ENCODE results near the gene MYO18A.

The MYO18A gene

DNA sequence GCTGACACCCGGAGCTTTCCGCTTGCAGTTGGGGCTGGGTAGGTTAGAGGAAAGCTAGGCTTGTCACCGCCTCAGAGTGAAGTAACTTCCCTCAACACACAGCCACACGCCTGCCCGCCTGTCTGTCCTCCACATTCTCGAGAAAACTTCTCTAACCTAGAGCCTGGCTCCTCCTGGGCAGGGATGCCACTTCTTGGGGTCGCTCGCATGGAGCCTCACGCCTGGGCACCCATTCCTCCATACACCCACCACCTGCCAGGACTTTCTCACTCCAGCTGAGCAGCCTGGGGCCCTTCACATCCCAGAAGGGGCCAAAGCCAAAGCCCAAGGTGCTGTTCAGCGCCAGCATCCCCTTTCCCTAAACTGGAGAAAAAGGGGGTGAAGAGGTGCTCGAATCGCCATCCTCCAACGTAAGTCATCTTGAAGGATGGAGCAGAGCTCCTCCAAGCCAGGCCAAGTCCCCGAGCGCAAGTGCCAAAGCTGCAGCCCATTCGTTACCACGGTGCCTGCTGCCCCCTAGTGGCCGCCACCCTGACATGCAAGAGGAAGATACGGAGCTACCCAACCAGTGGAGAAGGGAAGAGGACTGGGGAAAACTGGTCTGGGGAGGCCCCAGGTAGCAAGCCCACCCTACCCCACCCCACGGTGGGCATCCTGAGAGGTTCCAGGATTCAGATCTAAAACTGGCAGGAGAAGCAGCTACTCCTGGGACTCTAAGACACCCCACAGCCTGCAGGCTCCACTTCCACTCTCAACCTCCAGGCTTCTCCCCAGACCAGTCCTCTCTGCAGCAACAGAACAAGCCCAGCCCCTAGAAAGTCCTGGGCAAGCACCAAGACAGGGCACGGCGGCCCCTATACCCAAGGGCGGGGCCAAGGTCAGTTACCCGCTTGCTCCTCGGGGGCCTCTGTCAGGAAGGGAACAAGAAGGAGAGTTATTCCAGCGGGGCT is 63.1 kb downstream of the MYO18A start:
- Histone ChIP-seq H3K27ac (ENCODE audit: insufficient read depth, low read length, poor library complexity, severe bottlenecking) (no peak overlapping the region), H3K36me3 (ENCODE audit: control insufficient read depth, insufficient read depth, low read length) (peaks cover 81% of the 10 kb centered on the region), H3K4me1 (ENCODE audit: control insufficient read depth, insufficient read depth, low read length, poor library complexity, severe bottlenecking) (no peaks in the 10 kb centered on the region), H3K9me3 (ENCODE audit: control insufficient read depth, low read length) (no peaks in the 10 kb centered on the region), H3K4me3 (ENCODE audit: insufficient read depth, low read depth, low read length, poor library complexity, severe bottlenecking) (no peak overlapping the region), H3K27me3 (replicated peaks; ENCODE audit: control insufficient read depth, insufficient read depth, low read length, poor library complexity, severe bottlenecking) (no peaks in the 10 kb centered on the region)
- peak; percentile 53 to 68 (median 64) for DNase-seq

DNA sequence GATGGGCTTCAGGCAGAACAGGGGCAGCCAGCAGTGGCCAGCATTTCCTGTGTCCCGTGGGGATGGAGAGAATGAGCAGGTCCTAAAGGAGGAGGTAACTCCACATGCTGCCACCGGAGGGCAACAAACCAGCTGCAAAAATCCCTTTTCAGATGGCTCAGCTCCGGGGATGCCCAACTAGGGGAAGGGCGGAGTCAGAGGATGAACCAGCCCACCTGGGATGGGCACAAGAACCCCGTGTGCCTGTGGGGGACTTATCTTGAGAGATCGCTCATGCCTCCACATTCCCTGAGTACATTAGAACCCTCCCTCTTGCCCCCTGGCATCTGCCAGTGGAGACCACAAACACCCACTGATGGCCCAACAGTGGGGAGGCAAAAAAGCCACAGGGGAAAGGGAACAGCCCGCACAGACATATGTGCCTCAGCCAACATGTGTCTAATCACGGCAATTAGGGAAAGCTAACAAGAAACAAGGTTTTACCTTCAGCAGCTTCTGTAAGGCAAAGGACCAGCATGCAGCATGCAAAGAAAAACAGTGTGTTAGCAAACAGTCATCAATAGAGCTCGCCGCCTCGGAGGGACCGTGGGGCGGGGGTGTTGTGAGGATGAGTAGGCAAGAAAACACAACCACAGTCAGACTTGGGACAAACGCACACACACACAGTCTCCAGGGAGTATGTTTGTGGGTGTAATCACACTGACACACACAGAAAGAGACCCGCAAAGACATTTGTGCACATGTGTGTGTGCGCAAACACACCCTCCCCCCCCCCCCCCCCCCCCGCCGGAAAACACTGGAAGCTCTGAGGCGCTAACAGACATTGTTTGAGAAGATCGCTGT is 64.0 kb downstream of the MYO18A start:
- H3K36me3 ChIP-seq (ENCODE audit: control insufficient read depth, insufficient read depth, low read length) = peaks cover 80% of the 10 kb centered on the region
- H3K9me3 ChIP-seq (ENCODE audit: control insufficient read depth, low read length) = no peaks in the 10 kb centered on the region
- no peak for DNase-seq
- no peak overlapping the region for H3K4me3 ChIP-seq (ENCODE audit: insufficient read depth, low read depth, low read length, poor library complexity, severe bottlenecking)
- H3K27ac ChIP-seq (ENCODE audit: insufficient read depth, low read length, poor library complexity, severe bottlenecking) = no peak overlapping the region
- H3K27me3 ChIP-seq (replicated peaks; ENCODE audit: control insufficient read depth, insufficient read depth, low read length, poor library complexity, severe bottlenecking) = no peaks in the 10 kb centered on the region
- H3K4me1 ChIP-seq (ENCODE audit: control insufficient read depth, insufficient read depth, low read length, poor library complexity, severe bottlenecking) = no peaks in the 10 kb centered on the region

DNA sequence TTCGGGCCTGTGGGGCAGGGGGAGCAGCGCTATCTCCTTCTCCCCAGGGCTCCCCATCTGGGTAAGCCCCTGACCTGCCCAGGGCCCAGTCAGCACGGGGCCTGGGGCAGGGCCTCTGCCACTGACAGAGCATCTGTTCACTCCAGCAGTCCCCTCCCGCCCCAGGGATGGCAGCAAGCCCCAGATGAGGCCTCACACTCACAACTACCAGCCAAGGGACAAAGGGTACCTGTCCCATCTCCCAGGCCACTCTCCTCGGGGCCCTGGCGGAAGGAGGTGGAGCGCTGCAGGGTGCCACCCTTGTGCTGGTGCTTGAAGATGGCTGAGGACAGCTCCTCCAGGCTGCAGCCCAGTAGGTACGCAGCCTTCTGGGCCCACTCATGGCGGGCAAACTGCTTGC is 64.8 kb downstream of the MYO18A start:
- Histone ChIP-seq H3K4me1 (ENCODE audit: control insufficient read depth, insufficient read depth, low read length, poor library complexity, severe bottlenecking) (no peaks in the 10 kb centered on the region), H3K36me3 (ENCODE audit: control insufficient read depth, insufficient read depth, low read length) (peaks cover 80% of the 10 kb centered on the region), H3K27ac (ENCODE audit: insufficient read depth, low read length, poor library complexity, severe bottlenecking) (no peak overlapping the region), H3K9me3 (ENCODE audit: control insufficient read depth, low read length) (no peaks in the 10 kb centered on the region), H3K27me3 (replicated peaks; ENCODE audit: control insufficient read depth, insufficient read depth, low read length, poor library complexity, severe bottlenecking) (no peaks in the 10 kb centered on the region), H3K4me3 (ENCODE audit: insufficient read depth, low read depth, low read length, poor library complexity, severe bottlenecking) (no peak overlapping the region)
- no peak for DNase-seq

DNA sequence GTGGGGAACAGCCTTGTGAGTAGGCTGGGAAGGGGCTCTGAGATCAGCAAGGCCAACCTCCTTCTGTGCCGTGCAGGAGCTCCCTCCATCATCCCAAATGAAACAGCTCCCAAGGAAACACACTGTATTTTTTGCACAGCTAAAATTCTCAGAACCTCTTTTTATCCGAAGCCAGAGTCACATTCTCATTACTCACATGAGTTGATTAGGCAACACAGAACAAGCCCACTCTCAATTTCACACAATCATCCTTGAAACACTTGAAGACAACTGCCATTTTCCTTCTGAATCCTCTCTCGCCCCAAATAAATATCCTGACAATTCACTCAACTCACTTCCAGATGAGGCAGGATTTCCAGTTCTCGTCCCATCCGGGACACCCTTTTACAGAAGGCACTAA is 66.1 kb downstream of the MYO18A start:
- Histone ChIP-seq H3K27me3 (replicated peaks; ENCODE audit: control insufficient read depth, insufficient read depth, low read length, poor library complexity, severe bottlenecking) (no peaks in the 10 kb centered on the region), H3K4me1 (ENCODE audit: control insufficient read depth, insufficient read depth, low read length, poor library complexity, severe bottlenecking) (no peaks in the 10 kb centered on the region), H3K4me3 (ENCODE audit: insufficient read depth, low read depth, low read length, poor library complexity, severe bottlenecking) (no peak overlapping the region), H3K27ac (ENCODE audit: insufficient read depth, low read length, poor library complexity, severe bottlenecking) (no peak overlapping the region), H3K9me3 (ENCODE audit: control insufficient read depth, low read length) (no peaks in the 10 kb centered on the region), H3K36me3 (ENCODE audit: control insufficient read depth, insufficient read depth, low read length) (peaks cover 83% of the 10 kb centered on the region)
- no peak for DNase-seq

DNA sequence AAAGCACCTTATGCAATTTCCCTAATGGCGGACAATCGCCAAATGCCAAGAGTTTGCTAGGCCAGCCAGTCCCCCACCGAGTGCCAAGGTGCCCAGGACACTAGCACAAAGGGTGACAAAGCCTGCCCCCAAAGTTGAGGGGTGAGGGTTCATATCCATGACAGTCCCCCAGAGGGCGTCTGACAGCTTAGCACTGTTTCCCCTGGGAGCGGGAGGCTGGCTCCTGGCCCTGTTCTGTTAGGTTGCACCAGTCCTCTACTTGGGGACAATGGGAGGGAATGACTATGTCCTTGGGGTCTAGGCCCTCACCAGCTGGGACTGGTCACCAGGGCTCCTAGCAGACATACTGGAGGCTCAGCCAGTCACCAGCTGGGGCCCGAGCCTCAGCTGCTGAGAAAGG is 66.9 kb downstream of the MYO18A start:
- Histone ChIP-seq H3K4me3 (ENCODE audit: insufficient read depth, low read depth, low read length, poor library complexity, severe bottlenecking) (no peak overlapping the region), H3K27ac (ENCODE audit: insufficient read depth, low read length, poor library complexity, severe bottlenecking) (no peak overlapping the region), H3K36me3 (ENCODE audit: control insufficient read depth, insufficient read depth, low read length) (peaks cover 83% of the 10 kb centered on the region), H3K4me1 (ENCODE audit: control insufficient read depth, insufficient read depth, low read length, poor library complexity, severe bottlenecking) (no peaks in the 10 kb centered on the region), H3K27me3 (replicated peaks; ENCODE audit: control insufficient read depth, insufficient read depth, low read length, poor library complexity, severe bottlenecking) (no peaks in the 10 kb centered on the region), H3K9me3 (ENCODE audit: control insufficient read depth, low read length) (no peaks in the 10 kb centered on the region)
- DNase-seq = no peak

DNA sequence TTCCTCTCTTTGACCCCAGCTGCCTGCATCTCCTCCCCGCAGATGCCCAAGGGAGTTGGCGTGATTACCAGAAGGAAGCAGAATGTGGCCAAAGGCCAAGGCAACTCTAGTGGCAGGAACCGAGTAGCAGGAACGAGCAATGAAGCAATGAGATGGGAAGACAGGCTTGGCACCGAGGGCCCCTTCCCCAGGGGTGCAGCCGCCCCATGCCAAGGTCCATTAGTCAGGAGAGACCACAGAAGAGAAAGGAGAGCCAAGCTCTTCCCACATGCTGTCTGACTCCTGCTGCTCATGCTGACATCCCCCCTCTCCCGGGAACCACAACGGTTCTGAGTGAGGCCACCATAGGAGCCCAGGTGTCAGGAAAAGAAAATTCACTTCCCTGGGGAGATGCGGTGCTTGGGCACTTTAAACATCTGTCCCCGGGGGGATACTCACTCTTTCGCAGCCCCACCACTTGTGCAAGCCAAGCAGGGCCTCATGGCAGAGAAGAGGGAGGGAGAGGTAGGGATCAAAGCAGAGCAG is 67.4 kb downstream of the MYO18A start:
- Histone ChIP-seq H3K4me3 (ENCODE audit: insufficient read depth, low read depth, low read length, poor library complexity, severe bottlenecking) (no peak overlapping the region), H3K27me3 (replicated peaks; ENCODE audit: control insufficient read depth, insufficient read depth, low read length, poor library complexity, severe bottlenecking) (no peaks in the 10 kb centered on the region), H3K27ac (ENCODE audit: insufficient read depth, low read length, poor library complexity, severe bottlenecking) (no peak overlapping the region), H3K36me3 (ENCODE audit: control insufficient read depth, insufficient read depth, low read length) (peaks cover 84% of the 10 kb centered on the region), H3K4me1 (ENCODE audit: control insufficient read depth, insufficient read depth, low read length, poor library complexity, severe bottlenecking) (no peaks in the 10 kb centered on the region), H3K9me3 (ENCODE audit: control insufficient read depth, low read length) (no peaks in the 10 kb centered on the region)
- no peak for DNase-seq

DNA sequence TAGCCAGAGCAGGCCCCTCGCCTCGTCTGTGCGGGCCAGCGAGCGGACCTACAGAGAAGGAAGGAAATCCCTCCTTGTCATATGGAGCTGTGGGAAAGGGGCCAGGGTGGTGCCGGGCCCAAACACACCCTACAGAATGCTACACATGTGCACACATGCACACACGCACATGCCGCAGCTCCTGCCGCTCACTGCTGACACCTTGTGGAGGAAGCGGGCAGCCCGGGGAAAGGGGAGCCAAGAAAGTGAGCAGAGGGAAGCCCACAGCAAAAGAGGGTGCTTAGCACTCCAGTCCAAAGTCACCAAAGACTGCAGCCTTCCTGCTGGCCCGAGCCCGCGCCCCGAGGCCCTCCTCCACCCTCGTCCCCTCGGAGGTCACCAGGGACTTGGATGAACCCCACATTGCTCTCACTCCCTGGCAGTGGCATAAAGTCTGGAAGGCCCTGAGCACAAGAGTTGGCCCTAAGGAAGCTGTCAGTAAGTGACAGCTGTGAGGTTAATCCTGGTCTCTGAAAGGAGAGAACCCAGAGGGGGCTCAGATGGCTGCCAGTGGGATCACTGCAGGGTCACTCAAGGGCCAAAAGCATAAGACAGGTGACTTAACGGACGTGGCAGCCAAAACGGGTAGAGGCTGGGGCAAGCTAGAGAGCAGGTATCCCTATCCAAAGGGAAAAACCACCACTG is 68.2 kb downstream of the MYO18A start:
- Histone ChIP-seq H3K27me3 (replicated peaks; ENCODE audit: control insufficient read depth, insufficient read depth, low read length, poor library complexity, severe bottlenecking) (no peaks in the 10 kb centered on the region), H3K27ac (ENCODE audit: insufficient read depth, low read length, poor library complexity, severe bottlenecking) (no peak overlapping the region), H3K4me3 (ENCODE audit: insufficient read depth, low read depth, low read length, poor library complexity, severe bottlenecking) (no peak overlapping the region), H3K4me1 (ENCODE audit: control insufficient read depth, insufficient read depth, low read length, poor library complexity, severe bottlenecking) (no peaks in the 10 kb centered on the region), H3K36me3 (ENCODE audit: control insufficient read depth, insufficient read depth, low read length) (peaks cover 89% of the 10 kb centered on the region), H3K9me3 (ENCODE audit: control insufficient read depth, low read length) (no peaks in the 10 kb centered on the region)
- peak; percentile 24 to 43 (median 29) for DNase-seq

DNA sequence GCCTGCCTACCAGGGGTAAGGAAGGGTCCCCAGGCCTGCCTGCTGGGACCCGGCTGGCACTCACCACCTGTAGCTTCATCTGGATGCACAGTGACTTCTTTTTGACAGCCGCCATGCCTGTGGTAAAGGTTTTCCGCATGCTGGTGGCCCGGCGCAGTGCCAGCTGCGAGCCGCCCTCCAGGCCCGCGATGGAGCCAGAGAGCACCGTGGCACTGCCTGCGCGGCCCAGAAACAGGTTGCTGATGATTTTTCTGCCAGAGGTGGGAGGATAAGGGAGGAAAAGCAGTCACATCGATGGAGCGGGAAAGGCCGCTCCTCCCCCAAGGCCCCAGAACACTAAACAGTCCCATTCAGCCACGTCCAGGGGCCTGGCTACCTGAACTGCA is 69.8 kb downstream of the MYO18A start:
- DNase-seq = no peak
- H3K4me1 ChIP-seq (ENCODE audit: control insufficient read depth, insufficient read depth, low read length, poor library complexity, severe bottlenecking) = no peaks in the 10 kb centered on the region
- peaks cover 95% of the 10 kb centered on the region for H3K36me3 ChIP-seq (ENCODE audit: control insufficient read depth, insufficient read depth, low read length)
- no peaks in the 10 kb centered on the region for H3K27me3 ChIP-seq (replicated peaks; ENCODE audit: control insufficient read depth, insufficient read depth, low read length, poor library complexity, severe bottlenecking)
- no peaks in the 10 kb centered on the region for H3K9me3 ChIP-seq (ENCODE audit: control insufficient read depth, low read length)
- H3K27ac ChIP-seq (ENCODE audit: insufficient read depth, low read length, poor library complexity, severe bottlenecking) = no peak overlapping the region
- no peak overlapping the region for H3K4me3 ChIP-seq (ENCODE audit: insufficient read depth, low read depth, low read length, poor library complexity, severe bottlenecking)

DNA sequence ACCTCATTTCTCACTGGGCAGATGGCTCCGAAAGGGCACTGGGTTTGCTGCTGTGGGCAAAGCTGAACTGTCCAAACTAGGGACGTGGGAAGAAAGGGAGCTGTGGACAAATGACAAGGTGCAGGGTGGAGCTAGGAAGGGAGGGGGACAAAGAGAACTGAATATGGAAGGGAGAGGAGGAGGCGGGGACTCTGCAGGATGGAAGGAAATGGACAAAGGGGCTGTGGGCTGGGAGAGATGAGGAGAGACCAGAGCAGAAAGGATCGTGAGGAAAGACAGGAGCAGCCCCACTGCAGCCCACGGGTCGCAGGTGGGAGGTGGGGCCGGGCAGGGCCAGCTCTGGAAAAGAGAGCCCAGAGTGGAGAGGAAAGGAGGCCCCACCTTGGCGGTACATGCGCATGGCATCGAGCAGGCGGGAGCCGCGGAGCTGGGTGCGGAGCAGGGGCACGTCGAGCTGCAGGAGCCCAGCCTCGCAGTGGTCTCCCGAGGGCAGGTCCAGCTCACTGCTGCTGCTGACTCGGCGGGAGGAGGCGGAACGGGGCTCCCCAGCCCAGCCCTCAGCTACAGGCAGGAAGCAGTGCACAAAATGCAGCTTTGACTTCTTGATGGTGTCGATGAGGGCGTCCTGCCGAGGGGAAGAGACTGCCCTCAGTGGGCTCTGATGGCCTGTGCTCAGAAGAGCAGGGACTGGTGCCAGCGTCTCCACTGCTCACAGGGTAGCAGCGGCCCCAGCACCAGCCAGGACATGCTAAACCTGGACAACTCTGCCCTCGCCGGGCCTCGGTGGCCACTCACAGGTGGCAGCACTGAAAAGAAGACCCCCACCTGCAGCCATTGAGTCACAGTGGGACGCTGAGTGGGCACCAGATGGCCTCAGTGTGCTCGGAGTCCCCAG is 70.5 kb downstream of the MYO18A start:
- peaks cover 92% of the 10 kb centered on the region for H3K36me3 ChIP-seq (ENCODE audit: control insufficient read depth, insufficient read depth, low read length)
- no peak overlapping the region for H3K4me3 ChIP-seq (ENCODE audit: insufficient read depth, low read depth, low read length, poor library complexity, severe bottlenecking)
- H3K27ac ChIP-seq (ENCODE audit: insufficient read depth, low read length, poor library complexity, severe bottlenecking) = no peak overlapping the region
- no peaks in the 10 kb centered on the region for H3K4me1 ChIP-seq (ENCODE audit: control insufficient read depth, insufficient read depth, low read length, poor library complexity, severe bottlenecking)
- H3K27me3 ChIP-seq (replicated peaks; ENCODE audit: control insufficient read depth, insufficient read depth, low read length, poor library complexity, severe bottlenecking) = no peaks in the 10 kb centered on the region
- no peaks in the 10 kb centered on the region for H3K9me3 ChIP-seq (ENCODE audit: control insufficient read depth, low read length)
- DNase-seq = no peak
